ENCODE results near the gene TEAD1. TPM values are rescaled to one million over a fixed set of nuclear protein-coding genes. Genes with fewer than 3 reads are reported as not detected.
A peak's percentile ranks its signal among the peaks of the same experiment; 100 is the strongest.

TEAD1 gene
- total and polyA plus RNA-seq, 9 of the 15 experiments (the other 6 are each of a cell fraction or from before 2014, with no cell fraction given): 1.7 to 17.7 (median 10.8) TPM

DNA sequence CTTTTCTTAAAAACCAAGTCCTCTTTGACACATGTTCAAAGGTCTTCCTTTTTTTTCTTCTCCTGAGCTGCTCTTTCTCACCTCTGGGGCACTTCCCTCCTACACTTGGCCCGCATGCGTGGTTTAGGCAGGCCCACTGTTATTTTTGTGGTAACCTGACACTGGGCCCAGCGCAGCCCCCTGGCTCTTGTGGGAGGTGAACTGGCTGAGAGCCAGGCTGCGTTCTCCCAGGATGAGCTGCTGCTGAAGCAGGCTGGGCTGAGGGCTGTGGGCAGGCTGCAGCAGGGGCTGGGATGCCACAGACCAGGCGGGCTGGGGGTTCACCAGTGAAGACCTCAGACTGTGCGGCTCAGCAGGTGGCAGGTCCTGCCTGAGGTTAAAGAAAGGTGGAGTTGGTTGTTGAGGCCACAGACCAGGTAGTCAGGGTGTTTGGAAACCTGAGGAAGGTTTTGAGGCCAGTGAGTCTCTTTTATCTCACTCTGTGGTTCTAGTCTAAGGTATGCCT is 72.4 kb downstream of the TEAD1 start (continued):
- TF ChIP-seq, protein P1, sequence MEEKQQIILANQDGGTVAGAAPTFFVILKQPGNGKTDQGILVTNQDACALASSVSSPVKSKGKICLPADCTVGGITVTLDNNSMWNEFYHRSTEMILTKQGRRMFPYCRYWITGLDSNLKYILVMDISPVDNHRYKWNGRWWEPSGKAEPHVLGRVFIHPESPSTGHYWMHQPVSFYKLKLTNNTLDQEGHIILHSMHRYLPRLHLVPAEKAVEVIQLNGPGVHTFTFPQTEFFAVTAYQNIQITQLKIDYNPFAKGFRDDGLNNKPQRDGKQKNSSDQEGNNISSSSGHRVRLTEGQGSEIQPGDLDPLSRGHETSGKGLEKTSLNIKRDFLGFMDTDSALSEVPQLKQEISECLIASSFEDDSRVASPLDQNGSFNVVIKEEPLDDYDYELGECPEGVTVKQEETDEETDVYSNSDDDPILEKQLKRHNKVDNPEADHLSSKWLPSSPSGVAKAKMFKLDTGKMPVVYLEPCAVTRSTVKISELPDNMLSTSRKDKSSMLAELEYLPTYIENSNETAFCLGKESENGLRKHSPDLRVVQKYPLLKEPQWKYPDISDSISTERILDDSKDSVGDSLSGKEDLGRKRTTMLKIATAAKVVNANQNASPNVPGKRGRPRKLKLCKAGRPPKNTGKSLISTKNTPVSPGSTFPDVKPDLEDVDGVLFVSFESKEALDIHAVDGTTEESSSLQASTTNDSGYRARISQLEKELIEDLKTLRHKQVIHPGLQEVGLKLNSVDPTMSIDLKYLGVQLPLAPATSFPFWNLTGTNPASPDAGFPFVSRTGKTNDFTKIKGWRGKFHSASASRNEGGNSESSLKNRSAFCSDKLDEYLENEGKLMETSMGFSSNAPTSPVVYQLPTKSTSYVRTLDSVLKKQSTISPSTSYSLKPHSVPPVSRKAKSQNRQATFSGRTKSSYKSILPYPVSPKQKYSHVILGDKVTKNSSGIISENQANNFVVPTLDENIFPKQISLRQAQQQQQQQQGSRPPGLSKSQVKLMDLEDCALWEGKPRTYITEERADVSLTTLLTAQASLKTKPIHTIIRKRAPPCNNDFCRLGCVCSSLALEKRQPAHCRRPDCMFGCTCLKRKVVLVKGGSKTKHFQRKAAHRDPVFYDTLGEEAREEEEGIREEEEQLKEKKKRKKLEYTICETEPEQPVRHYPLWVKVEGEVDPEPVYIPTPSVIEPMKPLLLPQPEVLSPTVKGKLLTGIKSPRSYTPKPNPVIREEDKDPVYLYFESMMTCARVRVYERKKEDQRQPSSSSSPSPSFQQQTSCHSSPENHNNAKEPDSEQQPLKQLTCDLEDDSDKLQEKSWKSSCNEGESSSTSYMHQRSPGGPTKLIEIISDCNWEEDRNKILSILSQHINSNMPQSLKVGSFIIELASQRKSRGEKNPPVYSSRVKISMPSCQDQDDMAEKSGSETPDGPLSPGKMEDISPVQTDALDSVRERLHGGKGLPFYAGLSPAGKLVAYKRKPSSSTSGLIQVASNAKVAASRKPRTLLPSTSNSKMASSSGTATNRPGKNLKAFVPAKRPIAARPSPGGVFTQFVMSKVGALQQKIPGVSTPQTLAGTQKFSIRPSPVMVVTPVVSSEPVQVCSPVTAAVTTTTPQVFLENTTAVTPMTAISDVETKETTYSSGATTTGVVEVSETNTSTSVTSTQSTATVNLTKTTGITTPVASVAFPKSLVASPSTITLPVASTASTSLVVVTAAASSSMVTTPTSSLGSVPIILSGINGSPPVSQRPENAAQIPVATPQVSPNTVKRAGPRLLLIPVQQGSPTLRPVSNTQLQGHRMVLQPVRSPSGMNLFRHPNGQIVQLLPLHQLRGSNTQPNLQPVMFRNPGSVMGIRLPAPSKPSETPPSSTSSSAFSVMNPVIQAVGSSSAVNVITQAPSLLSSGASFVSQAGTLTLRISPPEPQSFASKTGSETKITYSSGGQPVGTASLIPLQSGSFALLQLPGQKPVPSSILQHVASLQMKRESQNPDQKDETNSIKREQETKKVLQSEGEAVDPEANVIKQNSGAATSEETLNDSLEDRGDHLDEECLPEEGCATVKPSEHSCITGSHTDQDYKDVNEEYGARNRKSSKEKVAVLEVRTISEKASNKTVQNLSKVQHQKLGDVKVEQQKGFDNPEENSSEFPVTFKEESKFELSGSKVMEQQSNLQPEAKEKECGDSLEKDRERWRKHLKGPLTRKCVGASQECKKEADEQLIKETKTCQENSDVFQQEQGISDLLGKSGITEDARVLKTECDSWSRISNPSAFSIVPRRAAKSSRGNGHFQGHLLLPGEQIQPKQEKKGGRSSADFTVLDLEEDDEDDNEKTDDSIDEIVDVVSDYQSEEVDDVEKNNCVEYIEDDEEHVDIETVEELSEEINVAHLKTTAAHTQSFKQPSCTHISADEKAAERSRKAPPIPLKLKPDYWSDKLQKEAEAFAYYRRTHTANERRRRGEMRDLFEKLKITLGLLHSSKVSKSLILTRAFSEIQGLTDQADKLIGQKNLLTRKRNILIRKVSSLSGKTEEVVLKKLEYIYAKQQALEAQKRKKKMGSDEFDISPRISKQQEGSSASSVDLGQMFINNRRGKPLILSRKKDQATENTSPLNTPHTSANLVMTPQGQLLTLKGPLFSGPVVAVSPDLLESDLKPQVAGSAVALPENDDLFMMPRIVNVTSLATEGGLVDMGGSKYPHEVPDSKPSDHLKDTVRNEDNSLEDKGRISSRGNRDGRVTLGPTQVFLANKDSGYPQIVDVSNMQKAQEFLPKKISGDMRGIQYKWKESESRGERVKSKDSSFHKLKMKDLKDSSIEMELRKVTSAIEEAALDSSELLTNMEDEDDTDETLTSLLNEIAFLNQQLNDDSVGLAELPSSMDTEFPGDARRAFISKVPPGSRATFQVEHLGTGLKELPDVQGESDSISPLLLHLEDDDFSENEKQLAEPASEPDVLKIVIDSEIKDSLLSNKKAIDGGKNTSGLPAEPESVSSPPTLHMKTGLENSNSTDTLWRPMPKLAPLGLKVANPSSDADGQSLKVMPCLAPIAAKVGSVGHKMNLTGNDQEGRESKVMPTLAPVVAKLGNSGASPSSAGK (IDR thresholded peaks at IDR 0.05): peak; percentile 96
- TF ChIP-seq, protein P2, sequence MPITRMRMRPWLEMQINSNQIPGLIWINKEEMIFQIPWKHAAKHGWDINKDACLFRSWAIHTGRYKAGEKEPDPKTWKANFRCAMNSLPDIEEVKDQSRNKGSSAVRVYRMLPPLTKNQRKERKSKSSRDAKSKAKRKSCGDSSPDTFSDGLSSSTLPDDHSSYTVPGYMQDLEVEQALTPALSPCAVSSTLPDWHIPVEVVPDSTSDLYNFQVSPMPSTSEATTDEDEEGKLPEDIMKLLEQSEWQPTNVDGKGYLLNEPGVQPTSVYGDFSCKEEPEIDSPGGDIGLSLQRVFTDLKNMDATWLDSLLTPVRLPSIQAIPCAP (CRISPR knock-in tag; IDR thresholded peaks at IDR 0.05; ENCODE audit: borderline replicate concordance): no peak
- TF ChIP-seq LARP7 (IDR thresholded peaks at IDR 0.05): no peak
- TF ChIP-seq ARID2 (IDR thresholded peaks at IDR 0.05): no peak
- TF ChIP-seq CSDE1 (IDR thresholded peaks at IDR 0.05): no peak
- TF ChIP-seq, protein P3, sequence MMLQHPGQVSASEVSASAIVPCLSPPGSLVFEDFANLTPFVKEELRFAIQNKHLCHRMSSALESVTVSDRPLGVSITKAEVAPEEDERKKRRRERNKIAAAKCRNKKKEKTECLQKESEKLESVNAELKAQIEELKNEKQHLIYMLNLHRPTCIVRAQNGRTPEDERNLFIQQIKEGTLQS (IDR thresholded peaks at IDR 0.05): no peak; the same call in 1 of the 2 replicates
- TF ChIP-seq, protein P3 (CRISPR knock-in tag; conservative IDR thresholded peaks at IDR 0.05): no peak
- TF ChIP-seq DPF2 (IDR thresholded peaks at IDR 0.05): peak; percentile 68
- no peak for TF ChIP-seq BRD9 (IDR thresholded peaks at IDR 0.05; ENCODE audit: low read depth, partially characterized antibody)
- TF ChIP-seq SRF (CRISPR knock-in tag; IDR thresholded peaks at IDR 0.05): no peak
- TF ChIP-seq, protein P4, sequence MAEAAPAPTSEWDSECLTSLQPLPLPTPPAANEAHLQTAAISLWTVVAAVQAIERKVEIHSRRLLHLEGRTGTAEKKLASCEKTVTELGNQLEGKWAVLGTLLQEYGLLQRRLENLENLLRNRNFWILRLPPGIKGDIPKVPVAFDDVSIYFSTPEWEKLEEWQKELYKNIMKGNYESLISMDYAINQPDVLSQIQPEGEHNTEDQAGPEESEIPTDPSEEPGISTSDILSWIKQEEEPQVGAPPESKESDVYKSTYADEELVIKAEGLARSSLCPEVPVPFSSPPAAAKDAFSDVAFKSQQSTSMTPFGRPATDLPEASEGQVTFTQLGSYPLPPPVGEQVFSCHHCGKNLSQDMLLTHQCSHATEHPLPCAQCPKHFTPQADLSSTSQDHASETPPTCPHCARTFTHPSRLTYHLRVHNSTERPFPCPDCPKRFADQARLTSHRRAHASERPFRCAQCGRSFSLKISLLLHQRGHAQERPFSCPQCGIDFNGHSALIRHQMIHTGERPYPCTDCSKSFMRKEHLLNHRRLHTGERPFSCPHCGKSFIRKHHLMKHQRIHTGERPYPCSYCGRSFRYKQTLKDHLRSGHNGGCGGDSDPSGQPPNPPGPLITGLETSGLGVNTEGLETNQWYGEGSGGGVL (CRISPR knock-in tag; IDR thresholded peaks at IDR 0.05): no peak
- no peak for TF ChIP-seq HDAC6 (IDR thresholded peaks at IDR 0.05; ENCODE audit: low read depth, low read length)
- peak in 1 of 2 experiments; percentile 84; a peak in 2 of 4 replicates for TF ChIP-seq MAZ (CRISPR knock-in tag; conservative IDR thresholded peaks at IDR 0.05 in 1 of 2, IDR thresholded peaks at IDR 0.05 in 1 of 2)
- TF ChIP-seq KAT8 (IDR thresholded peaks at IDR 0.05; ENCODE audit: low read depth): no peak
